Activated CD8-positive, alpha-beta T cell treated with anti-CD3 and anti-CD28 coated beads, Interleukin-2, amount 10 ng/mL, durations not matched to agents 7 days and 5 days (primary cell): Measurements from ENCODE around the gene PPP3R1. TPM values are rescaled to one million over a fixed set of nuclear protein-coding genes. Genes with fewer than 3 reads are reported as not detected.

Experiments used
- ATAC-seq: fragments of 150-1000 bp; cut with Tn5 transposase; one replicate; pipeline ENCODE4 v1.10.0; 2021; ENCODE audit warnings: moderate library complexity
- CTCF ChIA-PET: fragments of 350-600 bp; sonication (Branson Sonifier 250); formaldehyde crosslinking; loops from one replicate; lab custom pipeline; 2021; ENCODE audit warnings: antibody characterized with exemption; lab: Charles Lee
- POLR2A ChIA-PET: fragments of 350-600 bp; sonication (Branson Sonifier 250); formaldehyde crosslinking; loops from one replicate; lab custom pipeline; 2021; ENCODE audit warnings: antibody characterized with exemption; lab: Charles Lee
- DNase-seq: peaks from one replicate; pipeline ENCODE4 v3.0.0-alpha.2; 2020
- H3K27ac Mint-ChIP-seq: one replicate; pipeline ENCODE4 v1.8.0; 2021; ENCODE audit warnings: mild to moderate bottlenecking, mixed read lengths
- H3K27me3 Mint-ChIP-seq: one replicate; pipeline ENCODE4 v1.8.0; 2021; ENCODE audit warnings: low read depth, mixed read lengths
- H3K36me3 Mint-ChIP-seq: one replicate; pipeline ENCODE4 v1.8.0; 2021; ENCODE audit warnings: low read depth, mixed read lengths
- H3K4me1 Mint-ChIP-seq: one replicate; pipeline ENCODE4 v1.8.0; 2021; ENCODE audit warnings: low read depth, mixed read lengths
- H3K4me3 Mint-ChIP-seq: one replicate; pipeline ENCODE4 v1.8.0; 2021; ENCODE audit warnings: mild to moderate bottlenecking, mixed read lengths
- H3K9me3 Mint-ChIP-seq: one replicate; pipeline ENCODE4 v1.8.0; 2022; ENCODE audit warnings: mixed read lengths; ENCODE audit not compliant: insufficient read depth
- total RNA-seq, 2 experiments: library from RNA; stranded (reverse); gene quantifications; one replicate each; pipeline ENCODE4 v1.2.3, GENCODE V29; 2021

Gene PPP3R1
- total RNA-seq, 2 experiments from 2014 or later = 67.6 to 71.8 TPM

GRCh38 chr2:68245066-68245465 is 7.3 kb downstream of the PPP3R1 start:
- Mint-ChIP-seq H3K27me3 (no peaks in the 10 kb centered on the region), H3K27ac (no peak overlapping the region), H3K4me3 (no peak overlapping the region), H3K36me3 (peaks cover 4% of the 10 kb centered on the region), H3K9me3 (no peaks in the 10 kb centered on the region), H3K4me1 (peaks cover 13% of the 10 kb centered on the region)
- ATAC-seq (no peak), DNase-seq (no peak)
- POLR2A ChIA-PET = no interaction called here
- CTCF ChIA-PET = interaction anchor here (0.8 to 2.1 kb wide), 5 partner anchors 9 to 49 kb away, joined by 3 to 12 read pairs (median 4); no protein-coding TSS in a partner anchor

DNA sequence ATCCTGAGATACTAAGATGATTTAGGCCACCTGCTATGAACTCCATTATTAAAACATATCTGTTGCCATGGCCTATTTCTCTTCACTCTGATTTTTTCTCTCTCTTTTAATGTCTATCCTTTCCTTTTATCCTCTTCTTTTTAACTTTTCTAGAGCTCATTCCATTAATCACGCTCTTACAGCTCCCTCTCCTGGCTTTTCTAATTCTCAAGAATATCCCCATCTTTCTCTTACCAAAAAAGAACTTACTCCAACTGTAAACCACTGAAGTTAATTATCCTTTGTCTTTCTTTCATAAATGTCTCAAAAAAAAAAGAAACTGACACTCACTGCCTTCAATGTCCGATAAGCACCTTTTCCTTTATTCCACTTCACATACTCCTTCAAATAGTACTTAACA is 7.9 kb downstream of the PPP3R1 start:
- ChIA-PET CTCF (interaction anchor here (0.8 to 2.1 kb wide), 6 partner anchors 19 to 59 kb away, joined by 3 to 12 read pairs (median 7); no protein-coding TSS in a partner anchor), POLR2A (interaction anchor here (1.8 kb wide), 1 partner anchor 8 kb away, joined by 6 read pairs; the partner anchor contains the start of gene PPP3R1)
- peaks cover 11% of the 10 kb centered on the region for H3K4me1 Mint-ChIP-seq
- no peak overlapping the region for H3K27ac Mint-ChIP-seq
- H3K27me3 Mint-ChIP-seq = no peaks in the 10 kb centered on the region
- no peak for DNase-seq
- H3K9me3 Mint-ChIP-seq = no peaks in the 10 kb centered on the region
- H3K4me3 Mint-ChIP-seq = no peak overlapping the region
- no peak for ATAC-seq
- peaks cover 2% of the 10 kb centered on the region for H3K36me3 Mint-ChIP-seq

DNA sequence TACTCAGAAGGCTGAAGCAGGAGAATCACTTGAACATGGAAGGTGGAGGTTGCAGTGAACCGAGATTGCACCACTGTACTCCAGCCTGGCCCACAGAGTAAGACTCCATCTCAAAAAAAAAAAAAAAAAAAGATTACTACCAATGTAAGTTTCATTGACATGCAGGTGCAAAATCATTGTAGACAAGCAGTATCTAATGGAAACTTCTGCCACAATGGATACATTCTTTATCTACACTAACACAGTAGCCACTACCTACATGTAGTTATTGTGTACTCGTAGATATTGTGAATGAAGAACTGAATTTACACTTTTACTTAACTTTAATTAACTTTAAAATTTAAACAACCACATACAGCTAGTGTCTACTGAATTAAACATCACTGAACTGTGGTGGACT is 10.6 kb downstream of the PPP3R1 start:
- Mint-ChIP-seq H3K27me3 (no peaks in the 10 kb centered on the region), H3K36me3 (peaks cover 8% of the 10 kb centered on the region), H3K4me1 (peaks cover 29% of the 10 kb centered on the region), H3K27ac (no peak overlapping the region), H3K4me3 (no peak overlapping the region), H3K9me3 (no peaks in the 10 kb centered on the region)
- ATAC-seq (no peak), DNase-seq (no peak)
- CTCF ChIA-PET = interaction anchor here (1.0 to 1.4 kb wide), 2 partner anchors 41 to 46 kb away, joined by 3 to 4 read pairs; no protein-coding TSS in a partner anchor
- POLR2A ChIA-PET = no interaction called here

DNA sequence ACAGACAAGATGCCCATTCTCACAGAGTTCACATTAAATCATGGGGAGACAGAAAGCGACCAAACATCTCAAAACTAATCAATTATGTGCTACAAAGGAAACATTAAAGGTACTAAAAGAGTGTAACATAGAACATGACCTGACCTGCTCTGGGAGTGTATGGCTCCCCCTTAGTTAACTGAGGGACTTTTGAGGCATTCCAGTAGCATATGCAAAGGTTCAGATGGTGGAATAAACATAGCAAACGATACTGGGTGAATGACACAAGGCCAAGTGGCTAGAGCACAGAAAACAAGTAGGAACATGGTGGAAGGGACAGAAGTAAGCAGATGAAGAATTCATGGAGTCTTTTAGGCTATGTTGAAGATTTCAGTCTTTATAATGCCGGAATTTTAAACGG is 11.9 kb downstream of the PPP3R1 start:
- Mint-ChIP-seq H3K27ac (no peak overlapping the region), H3K36me3 (peaks cover 8% of the 10 kb centered on the region), H3K9me3 (no peaks in the 10 kb centered on the region)

GRCh38 chr2:68238955-68239822 is 13.1 kb downstream of the PPP3R1 start:
- H3K27ac Mint-ChIP-seq = no peak overlapping the region
- DNase-seq (no peak), ATAC-seq (no peak)
- H3K27me3 Mint-ChIP-seq = no peaks in the 10 kb centered on the region
- H3K4me3 Mint-ChIP-seq = no peak overlapping the region
- peaks cover 39% of the 10 kb centered on the region for H3K4me1 Mint-ChIP-seq
- H3K36me3 Mint-ChIP-seq = peaks cover 8% of the 10 kb centered on the region
- ChIA-PET POLR2A (interaction anchor here (0.9 kb wide), 1 partner anchor 14 kb away, joined by 3 read pairs; no protein-coding TSS in a partner anchor), CTCF (interaction anchor here (1.3 kb wide), 1 partner anchor 44 kb away, joined by 5 read pairs; no protein-coding TSS in a partner anchor)
- H3K9me3 Mint-ChIP-seq = no peaks in the 10 kb centered on the region

More for the DNA sequence above, 11.9 kb downstream of the PPP3R1 start:
- ChIA-PET POLR2A (no interaction called here), CTCF (interaction anchor here (1.3 kb wide), 1 partner anchor 45 kb away, joined by 5 read pairs; no protein-coding TSS in a partner anchor)
- DNase-seq = no peak
- peaks cover 37% of the 10 kb centered on the region for H3K4me1 Mint-ChIP-seq
- no peak overlapping the region for H3K4me3 Mint-ChIP-seq
- no peaks in the 10 kb centered on the region for H3K27me3 Mint-ChIP-seq
- ATAC-seq = no peak

- CTCF ChIA-PET = interaction anchor here (1.1 to 2.4 kb wide), 2 partner anchors 8 to 42 kb away, joined by 5 to 6 read pairs; no protein-coding TSS in a partner anchor
- H3K4me1 Mint-ChIP-seq = peaks cover 39% of the 10 kb centered on the region
Measured at GRCh38 chr2:68237976-68238580, 14.3 kb downstream of the PPP3R1 start.

DNA sequence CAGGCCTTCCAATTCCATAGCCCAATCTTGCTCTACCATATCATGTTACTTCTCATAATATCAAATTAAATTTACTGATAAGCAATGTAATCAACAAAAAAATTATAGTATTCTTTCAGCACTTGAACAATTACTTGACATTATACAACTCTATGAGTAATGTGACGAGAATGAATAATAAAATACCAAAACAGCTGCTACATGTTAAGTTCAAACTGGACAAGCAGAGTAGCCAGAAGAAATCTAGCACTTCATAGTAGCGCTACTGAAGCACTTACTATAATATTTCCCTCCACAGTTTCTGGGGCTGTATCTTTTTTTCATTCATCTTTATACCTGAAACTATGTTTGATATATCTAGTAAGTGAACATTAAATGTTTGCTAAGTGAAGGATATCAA is 14.9 kb downstream of the PPP3R1 start:
- ATAC-seq (no peak), DNase-seq (no peak)
- H3K27me3 Mint-ChIP-seq = no peaks in the 10 kb centered on the region
- H3K4me3 Mint-ChIP-seq = no peak overlapping the region
- peaks cover 8% of the 10 kb centered on the region for H3K36me3 Mint-ChIP-seq
- no peak overlapping the region for H3K27ac Mint-ChIP-seq
- peaks cover 42% of the 10 kb centered on the region for H3K4me1 Mint-ChIP-seq
- POLR2A ChIA-PET = no interaction called here
- no peaks in the 10 kb centered on the region for H3K9me3 Mint-ChIP-seq
- CTCF ChIA-PET = interaction anchor here (1.1 to 2.4 kb wide), 5 partner anchors 9 to 115 kb away, joined by 3 to 6 read pairs (median 6); no protein-coding TSS in a partner anchor

More at GRCh38 chr2:68237976-68238580, 14.3 kb downstream of the PPP3R1 start:
- POLR2A ChIA-PET = no interaction called here
- no peaks in the 10 kb centered on the region for H3K9me3 Mint-ChIP-seq
- H3K27me3 Mint-ChIP-seq = no peaks in the 10 kb centered on the region
- no peak for DNase-seq
- no peak for ATAC-seq
- no peak overlapping the region for H3K4me3 Mint-ChIP-seq
- peak overlapping the region; percentile 7 for H3K27ac Mint-ChIP-seq
- H3K36me3 Mint-ChIP-seq = peaks cover 8% of the 10 kb centered on the region

GRCh38 chr2:68236876-68237275 is 15.5 kb downstream of the PPP3R1 start:
- no peak overlapping the region for H3K4me3 Mint-ChIP-seq
- POLR2A ChIA-PET = no interaction called here
- H3K27me3 Mint-ChIP-seq = no peaks in the 10 kb centered on the region
- peaks cover 8% of the 10 kb centered on the region for H3K36me3 Mint-ChIP-seq
- H3K27ac Mint-ChIP-seq = no peak overlapping the region
- H3K4me1 Mint-ChIP-seq = peaks cover 42% of the 10 kb centered on the region
- no peaks in the 10 kb centered on the region for H3K9me3 Mint-ChIP-seq
- CTCF ChIA-PET = interaction anchor here (0.7 to 2.4 kb wide), 8 partner anchors 9 to 114 kb away, joined by 3 to 6 read pairs (median 4); no protein-coding TSS in a partner anchor
- ATAC-seq (no peak), DNase-seq (no peak)

DNA sequence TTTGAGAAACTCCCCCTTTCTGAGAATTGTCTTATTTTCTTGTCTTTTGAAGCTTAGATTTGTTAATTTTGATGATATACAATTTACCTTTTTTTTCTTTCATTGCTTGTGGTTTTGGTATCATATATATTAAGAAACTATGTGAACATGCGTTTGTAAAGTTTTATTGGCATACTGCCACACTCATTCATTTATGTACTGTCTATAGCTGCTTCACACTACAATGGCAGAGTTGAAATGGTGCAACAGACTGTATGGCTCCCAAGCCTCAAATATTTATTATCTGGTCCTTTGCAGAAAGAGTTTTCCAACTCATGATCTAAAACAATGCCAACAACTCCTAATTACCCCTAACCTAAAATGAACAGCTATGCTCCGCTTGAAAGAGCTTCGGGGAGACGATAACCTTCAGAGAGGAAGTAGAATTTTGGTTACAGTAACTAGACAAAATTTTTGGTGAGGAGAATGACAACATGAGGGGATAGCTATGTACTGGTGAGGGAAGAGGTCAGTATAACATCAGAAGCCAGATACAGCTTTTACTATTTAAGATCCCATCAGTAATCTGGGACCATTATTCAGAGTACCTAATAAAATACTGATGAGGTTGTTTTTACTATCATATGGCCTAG is 16.1 kb downstream of the PPP3R1 start:
- no peak overlapping the region for H3K4me3 Mint-ChIP-seq

GRCh38 chr2:68235090-68235489 is 17.2 kb downstream of the PPP3R1 start:
- Mint-ChIP-seq H3K27me3 (no peaks in the 10 kb centered on the region), H3K4me3 (no peak overlapping the region), H3K4me1 (peaks cover 42% of the 10 kb centered on the region), H3K36me3 (peaks cover 12% of the 10 kb centered on the region), H3K9me3 (no peaks in the 10 kb centered on the region), H3K27ac (no peak overlapping the region)
- DNase-seq = no peak
- no peak for ATAC-seq
- ChIA-PET POLR2A (no interaction called here), CTCF (no interaction called here)

More for the DNA sequence above, 16.1 kb downstream of the PPP3R1 start:
- Mint-ChIP-seq H3K4me1 (peaks cover 44% of the 10 kb centered on the region), H3K27ac (no peak overlapping the region), H3K27me3 (no peaks in the 10 kb centered on the region), H3K9me3 (no peaks in the 10 kb centered on the region), H3K36me3 (peaks cover 10% of the 10 kb centered on the region)
- ChIA-PET CTCF (interaction anchor here (0.7 to 2.4 kb wide), 10 partner anchors 9 to 200 kb away, joined by 3 to 6 read pairs (median 4); no protein-coding TSS in a partner anchor), POLR2A (no interaction called here)
- DNase-seq (no peak), ATAC-seq (peak; percentile 30)

DNA sequence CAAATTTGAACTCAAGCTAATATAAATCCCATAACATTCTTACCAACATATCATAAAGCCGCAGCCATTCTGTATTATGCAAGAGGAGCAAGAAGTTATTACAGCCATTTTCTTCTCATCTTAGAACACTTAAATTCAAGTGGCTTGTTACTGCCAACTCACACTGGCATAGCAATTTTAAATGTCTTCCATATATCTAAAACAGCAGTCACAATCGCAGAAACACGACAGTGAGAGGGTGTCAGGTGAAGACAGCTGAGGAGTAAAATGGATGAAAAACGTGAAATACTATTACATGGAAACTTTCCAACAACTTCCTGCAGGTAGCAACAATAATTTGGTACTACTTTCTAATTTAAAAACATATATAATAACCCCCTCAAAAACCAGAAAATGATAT is 17.9 kb downstream of the PPP3R1 start:
- ChIA-PET POLR2A (no interaction called here), CTCF (no interaction called here)
- no peak for DNase-seq
- Mint-ChIP-seq H3K9me3 (no peaks in the 10 kb centered on the region), H3K27me3 (no peaks in the 10 kb centered on the region), H3K4me3 (no peak overlapping the region), H3K36me3 (peaks cover 11% of the 10 kb centered on the region), H3K27ac (no peak overlapping the region), H3K4me1 (peaks cover 38% of the 10 kb centered on the region)
- ATAC-seq = no peak
